OCI-LY7 (cell line): ENCODE data around the gene GNE.

Source experiments
- CTCF ChIP-seq: fragments of 200-600 bp; sonication (generic); conservative IDR thresholded peaks from 2 replicates; pipeline ENCODE4 v1.5.1; 2014; ENCODE audit warnings: mild to moderate bottlenecking, antibody characterized with exemption, low read length, moderate library complexity, mixed read lengths
- EZH2phosphoT487 ChIP-seq: fragments of 200-600 bp; sonication (generic); IDR thresholded peaks from 2 replicates; pipeline ENCODE4 v1.6.1; 2018; ENCODE audit warnings: low read depth, borderline replicate concordance, mild to moderate bottlenecking, mixed run types, antibody characterized with exemption, low read length, moderate library complexity, mixed read lengths

- TF ChIP-seq CTCF: no peak
- no peak for TF ChIP-seq EZH2phosphoT487
Observed at GRCh38 chr9:36213387-36213786, 44.9 kb downstream of the GNE start.
